ENCODE results near the gene FEN1. TPM values are rescaled to one million over a fixed set of nuclear protein-coding genes. Genes with fewer than 3 reads are reported as not detected.

FEN1 gene
- total and polyA plus RNA-seq, 2 of the 8 experiments (the other 6 are each of a cell fraction or from before 2014, with no cell fraction given), result 52.6 to 86.1 TPM

- Histone ChIP-seq H3K4me1 (replicated peaks in 1 of 4; ENCODE audit: control insufficient read depth in 3 of 4, insufficient read depth in 4 of 4, low read length in 3 of 4) (no peaks in the 10 kb centered on the region), H4K20me1 (replicated peaks in 1 of 2; ENCODE audit: control insufficient read depth in 1 of 2, insufficient read depth in 2 of 2, low read length in 2 of 2) (peaks cover 4 to 9% of the 10 kb centered on the region in 2 experiments), H2AFZ (ENCODE audit: low read length) (no peak overlapping the region), H2BK5ac (ENCODE audit: low read depth, low read length) (no peak overlapping the region), H3K4ac (replicated peaks; ENCODE audit: insufficient read length, low read depth, low read length) (no peak overlapping the region), H3K4me3 (ENCODE audit: extremely low read depth in 1 of 4, insufficient read depth in 2 of 4, low read depth in 3 of 4, low read length in 4 of 4) (no peak overlapping the region), H3K27ac (ENCODE audit: low read depth, low read length) (no peak overlapping the region), H3K27me3 (replicated peaks in 1 of 4; ENCODE audit: control insufficient read depth in 3 of 4, extremely low read depth in 1 of 4, insufficient read depth in 3 of 4, low read length in 3 of 4) (no peaks in the 10 kb centered on the region), H2BK15ac (ENCODE audit: low read length) (no peak overlapping the region), H3K18ac (ENCODE audit: extremely low read depth, low read length) (no peak overlapping the region), H3K79me1 (ENCODE audit: low read depth, low read length) (no peaks in the 10 kb centered on the region; the same call in none of the 2 replicates), H2BK120ac (replicated peaks; ENCODE audit: low read depth, low read length) (no peak overlapping the region), H3K56ac (replicated peaks; ENCODE audit: insufficient read length, low read depth, low read length) (no peak overlapping the region), H3K9me3 (ENCODE audit: insufficient read depth in 2 of 2, low read depth in 1 of 2, low read length in 1 of 2) (no peaks in the 10 kb centered on the region), H2AK5ac (ENCODE audit: low read depth, low read length) (no peak overlapping the region), H2BK12ac (ENCODE audit: low read depth, low read length) (no peak overlapping the region), H3K9ac (replicated peaks in 1 of 4; ENCODE audit: extremely low read depth in 1 of 4, low read depth in 3 of 4, low read length in 3 of 4) (no peak overlapping the region), H4K5ac (ENCODE audit: insufficient read length, low read depth, low read length) (no peak overlapping the region), H2BK20ac (ENCODE audit: low read length) (no peak overlapping the region), H4K91ac (replicated peaks; ENCODE audit: insufficient read length, low read length) (no peak overlapping the region), H3K79me2 (ENCODE audit: control insufficient read depth in 1 of 2, insufficient read depth in 2 of 2, low read length in 2 of 2) (no peaks in the 10 kb centered on the region; a peak in 2 of 4 replicates), H3K23me2 (ENCODE audit: low read depth, low read length) (no peaks in the 10 kb centered on the region), H3K23ac (ENCODE audit: insufficient read length) (no peak overlapping the region), H3K14ac (ENCODE audit: insufficient read length) (no peak overlapping the region), H3K4me2 (ENCODE audit: insufficient read depth in 1 of 2, low read depth in 2 of 2, low read length in 2 of 2) (no peak overlapping the region), H3K36me3 (ENCODE audit: control insufficient read depth in 2 of 4, insufficient read depth in 4 of 4, low read length in 3 of 4) (peaks cover 40 to 96% (median 69%) of the 10 kb centered on the region in 4 experiments), H4K8ac (ENCODE audit: extremely low read depth, insufficient read depth, low read length) (no peak overlapping the region)
- POLR2A ChIA-PET (ENCODE audit: partially characterized antibody), result interaction anchor here (1.1 to 20.9 kb wide), 4 partner anchors 11 to 30 kb away, joined by 3 to 354 read pairs (median 34); partner anchors contain the start of genes FADS1, FEN1 and TMEM258
- FAIRE-seq, result no peak
- 90% methylated on average over 3 of the region's 3 CpGs; no CpG with 5 or more reads in 1 of the 2 experiments for WGBS, 2 experiments (ENCODE audit: extremely low coverage in 1 of 2, insufficient coverage in 1 of 2, insufficient read length in 1 of 2, insufficient replicate concordance in 2 of 2, low coverage in 1 of 2, low lambda C conversion rate in 2 of 2, missing lambda C conversion rate in 1 of 2)
- DNase-seq (ENCODE audit: low read depth in 1 of 2, low spot score in 2 of 2), result no peak
- CTCF ChIA-PET (ENCODE audit: partially characterized antibody), result interaction anchor here (0.9 to 10.1 kb wide), 3 partner anchors 10 to 56 kb away, joined by 3 to 118 read pairs (median 4); partner anchors contain the start of gene FADS1
- TF ChIP-seq JUN (IDR thresholded peaks at IDR 0.05; ENCODE audit: low read depth, low read length) (no peak), POLR2A (IDR thresholded peaks at IDR 0.05; ENCODE audit: control extremely low read depth in 1 of 2, low read depth in 2 of 2, low read length in 2 of 2) (0 out of 3 replicates have a peak, but pooled peaks of 1 of the 2 experiments have one; percentile 21)
Observed at GRCh38 chr11:61803889-61804647, 11.4 kb downstream of the FEN1 start.
